NB4 (cell line): ENCODE data around the gene LAG3.

ENCODE experiments used
- MAX ChIP-seq: IDR thresholded peaks from 2 replicates; pipeline ENCODE4 v1.6.1; 2011; ENCODE audit warnings: low read depth, low read length
- MYC ChIP-seq: IDR thresholded peaks from 2 replicates; pipeline ENCODE4 v1.6.1; 2011; ENCODE audit warnings: low read depth, low read length
- POLR2A ChIP-seq: IDR thresholded peaks from 2 replicates; pipeline ENCODE4 v1.6.1; 2011; ENCODE audit warnings: mild to moderate bottlenecking; ENCODE audit not compliant: insufficient read length; ENCODE audit errors: extremely low read depth
- TF ChIP-seq, protein P1 (sequence below): IDR thresholded peaks from one replicate; pipeline ENCODE4 v1.5.1; 2012; ENCODE audit warnings: low read depth, low read length

DNA sequence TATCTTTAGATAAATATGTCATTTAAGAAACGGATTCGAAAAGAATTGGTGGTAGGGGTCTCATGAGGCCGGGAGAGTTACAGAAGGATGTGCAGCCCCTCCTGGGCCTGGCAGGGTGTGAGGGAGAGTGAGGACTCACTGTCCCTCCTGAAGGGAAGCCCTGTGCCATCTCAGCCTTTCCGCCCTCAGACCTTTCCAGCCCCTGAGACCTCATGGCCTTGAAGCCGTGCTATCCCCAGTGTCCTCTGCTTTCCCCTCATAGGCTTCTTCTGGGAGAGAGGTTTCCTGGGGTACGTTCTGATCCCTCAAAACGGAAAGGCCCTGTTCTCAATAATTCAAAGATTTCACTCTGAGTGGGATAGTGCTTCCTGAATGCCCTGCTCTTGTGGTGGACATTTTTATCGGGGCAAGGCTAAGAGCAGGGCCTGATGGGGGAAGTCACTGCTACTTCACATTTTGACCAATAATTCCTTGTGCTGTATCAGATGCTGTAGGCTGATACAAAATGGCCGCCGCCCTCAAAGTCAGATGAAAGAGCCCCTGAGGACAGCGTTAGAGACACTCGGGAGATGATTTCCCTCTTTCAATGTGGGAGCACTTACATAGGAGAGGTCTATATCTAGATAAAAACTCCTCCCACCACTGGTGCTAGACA lies 18.3 kb downstream of the LAG3 start:
- TF ChIP-seq POLR2A (no peak), MAX (no peak; the same call in 1 of the 2 replicates), MYC (no peak)
- TF ChIP-seq, protein P1, sequence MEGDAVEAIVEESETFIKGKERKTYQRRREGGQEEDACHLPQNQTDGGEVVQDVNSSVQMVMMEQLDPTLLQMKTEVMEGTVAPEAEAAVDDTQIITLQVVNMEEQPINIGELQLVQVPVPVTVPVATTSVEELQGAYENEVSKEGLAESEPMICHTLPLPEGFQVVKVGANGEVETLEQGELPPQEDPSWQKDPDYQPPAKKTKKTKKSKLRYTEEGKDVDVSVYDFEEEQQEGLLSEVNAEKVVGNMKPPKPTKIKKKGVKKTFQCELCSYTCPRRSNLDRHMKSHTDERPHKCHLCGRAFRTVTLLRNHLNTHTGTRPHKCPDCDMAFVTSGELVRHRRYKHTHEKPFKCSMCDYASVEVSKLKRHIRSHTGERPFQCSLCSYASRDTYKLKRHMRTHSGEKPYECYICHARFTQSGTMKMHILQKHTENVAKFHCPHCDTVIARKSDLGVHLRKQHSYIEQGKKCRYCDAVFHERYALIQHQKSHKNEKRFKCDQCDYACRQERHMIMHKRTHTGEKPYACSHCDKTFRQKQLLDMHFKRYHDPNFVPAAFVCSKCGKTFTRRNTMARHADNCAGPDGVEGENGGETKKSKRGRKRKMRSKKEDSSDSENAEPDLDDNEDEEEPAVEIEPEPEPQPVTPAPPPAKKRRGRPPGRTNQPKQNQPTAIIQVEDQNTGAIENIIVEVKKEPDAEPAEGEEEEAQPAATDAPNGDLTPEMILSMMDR = no peak
